GM12878 (cell line): ENCODE measurements around the gene MGLL. TPM values are rescaled to one million over a fixed set of nuclear protein-coding genes. Genes with fewer than 3 reads are reported as not detected.

ENCODE experiments used
- ATAC-seq: fragments of 200-7000 bp; cut with Tn5 transposase; 3 replicates; pipeline ENCODE4 v1.9.1; 2020; ENCODE audit warnings: mild to moderate bottlenecking, moderate library complexity
- BruUV-seq: library from RNA; stranded (reverse); fragments of 400-500 nt; replicated peaks from 2 replicates; lab custom pipeline; 2021; lab: Mats Ljungman, UMichigan
- CTCF ChIA-PET: fragments of 300-600 bp; sonication (Branson Sonifier 250); formaldehyde crosslinking; extraction: SDS; loops from one replicate; lab custom pipeline; 2021; ENCODE audit warnings: inconsistent platforms; lab: Yijun Ruan, JAX
- POLR2A ChIA-PET: fragments of 350-600 bp; formaldehyde crosslinking; extraction: SDS; loops from one replicate; lab custom pipeline; 2021; ENCODE audit warnings: inconsistent platforms; lab: Charles Lee
- RAD21 ChIA-PET: fragments of 300-600 bp; sonication (Branson Sonifier 250); formaldehyde crosslinking; loops from one replicate; lab custom pipeline; 2023; ENCODE audit warnings: antibody characterized with exemption; ENCODE audit not compliant: unreplicated experiment; lab: Charles Lee
- SMC1A ChIA-PET: fragments of 300-600 bp; sonication (Branson Sonifier 250); formaldehyde crosslinking; loops from one replicate; lab custom pipeline; 2023; ENCODE audit not compliant: unreplicated experiment, uncharacterized antibody; lab: Charles Lee
- DNase-seq: peaks from one replicate; pipeline ENCODE4 v3.0.0-alpha.2; 2011; ENCODE audit warnings: low read depth, low spot score
- FAIRE-seq: peaks from 3 replicates; lab custom pipeline; 2011; peaks lifted over from hg19 to GRCh38; lab: Jason Lieb, UNC
- H2AFZ ChIP-seq: 2 replicates; pipeline ENCODE4 v1.6.0; 2011; ENCODE audit warnings: low read depth, low read length, control low read depth; ENCODE audit not compliant: control insufficient read depth
- H3K27ac ChIP-seq: 2 replicates; pipeline ENCODE4 v1.5.1; 2011; ENCODE audit warnings: control low read depth; ENCODE audit not compliant: control insufficient read depth, insufficient read depth
- H3K27me3 ChIP-seq, 2 experiments: replicated peaks in 1 of 2; 2 replicates each; pipeline versions ENCODE4 v1.6.0 to v1.6.1; 2011; ENCODE audit warnings: low read length in 1 of 2; ENCODE audit not compliant: control insufficient read depth in 2 of 2, insufficient read depth in 2 of 2
- H3K36me3 ChIP-seq, 2 experiments: 2 replicates each; pipeline ENCODE4 v1.5.1; 2011; ENCODE audit warnings: low read length in 1 of 2; ENCODE audit not compliant: control insufficient read depth in 2 of 2, insufficient read depth in 2 of 2
- H3K4me1 ChIP-seq: 2 replicates; pipeline ENCODE4 v1.6.1; 2011; ENCODE audit warnings: mild to moderate bottlenecking, low read length, moderate library complexity, mixed read lengths; ENCODE audit not compliant: control insufficient read depth, insufficient read depth
- H3K4me2 ChIP-seq: 2 replicates; pipeline ENCODE4 v1.6.0; 2011; ENCODE audit warnings: control low read depth; ENCODE audit not compliant: control insufficient read depth, insufficient read depth
- H3K4me3 ChIP-seq: fragments of 200-600 bp; sonication (generic); 2 replicates; pipeline ENCODE4 v1.5.1; 2016
- H3K79me2 ChIP-seq: 2 replicates; pipeline ENCODE4 v1.6.0; 2011; ENCODE audit warnings: low read length; ENCODE audit not compliant: control insufficient read depth, insufficient read depth
- H3K9ac ChIP-seq: 2 replicates; pipeline ENCODE4 v1.8.0; 2011; ENCODE audit warnings: low read length, control low read depth, mixed read lengths; ENCODE audit not compliant: control insufficient read depth, insufficient read depth
- H3K9me3 ChIP-seq: replicated peaks from 3 replicates; pipeline ENCODE4 v1.5.1; 2011; ENCODE audit warnings: mild to moderate bottlenecking, low read length; ENCODE audit not compliant: control insufficient read depth, insufficient read depth
- H4K20me1 ChIP-seq: 2 replicates; pipeline ENCODE4 v1.6.0; 2011; ENCODE audit not compliant: control insufficient read depth, insufficient read depth
- ATF7 ChIP-seq: fragments of 450-650 bp; IDR thresholded peaks from 2 replicates; pipeline ENCODE4 v1.6.1; 2016; ENCODE audit warnings: low read depth, mild to moderate bottlenecking
- BHLHE40 ChIP-seq, 2 experiments: fragments of 450-650 bp in 1 of 2; IDR thresholded peaks; 2 replicates each; pipeline ENCODE4 v1.6.1; 2011 to 2017; ENCODE audit warnings: low read depth in 2 of 2, borderline replicate concordance in 1 of 2, improper control_type of control experiment in 1 of 2, low read length in 1 of 2, mild to moderate bottlenecking in 1 of 2
- CBX3 ChIP-seq: fragments of 200-600 bp; sonication (generic); IDR thresholded peaks from 2 replicates; pipeline ENCODE4 v1.6.1; 2016; ENCODE audit warnings: low read depth, borderline replicate concordance
- CEBPB ChIP-seq, 2 experiments: fragments of 150-350 bp in 1 of 2; IDR thresholded peaks; 2 replicates each; pipeline ENCODE4 v1.6.1; 2012 to 2014; ENCODE audit warnings: low read depth in 2 of 2, low read length in 2 of 2, borderline replicate concordance in 1 of 2, inconsistent platforms in 1 of 2
- ELK1 ChIP-seq: IDR thresholded peaks from 2 replicates; pipeline ENCODE4 v1.6.1; 2012; ENCODE audit warnings: low read depth, low read length, improper control_type of control experiment
- IRF3 ChIP-seq: fragments of 450-650 bp; IDR thresholded peaks from 2 replicates; pipeline ENCODE4 v1.6.1; 2014; ENCODE audit warnings: mild to moderate bottlenecking
- MAX ChIP-seq: IDR thresholded peaks from 2 replicates; pipeline ENCODE4 v1.6.1; 2012; ENCODE audit warnings: low read depth, low read length, improper control_type of control experiment
- MTA2 ChIP-seq: fragments of 450-650 bp; IDR thresholded peaks from 2 replicates; pipeline ENCODE4 v1.6.1; 2016; ENCODE audit warnings: low read depth, mild to moderate bottlenecking, moderate library complexity
- MTA3 ChIP-seq: IDR thresholded peaks from 2 replicates; pipeline ENCODE4 v1.6.1; 2012; ENCODE audit warnings: low read length, inconsistent platforms, borderline replicate concordance
- MYB ChIP-seq: fragments of 150-350 bp; IDR thresholded peaks from 2 replicates; pipeline ENCODE4 v1.6.1; 2014; ENCODE audit warnings: mild to moderate bottlenecking, low read depth, low read length, borderline replicate concordance
- NR2C1 ChIP-seq: fragments of 450-650 bp; IDR thresholded peaks from 2 replicates; pipeline ENCODE4 v1.6.1; 2017; ENCODE audit warnings: antibody characterized with exemption, mild to moderate bottlenecking, moderate library complexity
- PKNOX1 ChIP-seq: fragments of 450-650 bp; IDR thresholded peaks from 2 replicates; pipeline ENCODE4 v1.6.1; 2016; ENCODE audit warnings: mild to moderate bottlenecking
- SREBF1 ChIP-seq: IDR thresholded peaks from 2 replicates; pipeline ENCODE4 v1.6.1; 2012; ENCODE audit warnings: mild to moderate bottlenecking, low read length
- SRF ChIP-seq, 2 experiments: IDR thresholded peaks; 2 replicates each; pipeline ENCODE4 v1.6.1; 2011; ENCODE audit warnings: low read depth in 2 of 2, low read length in 2 of 2, mild to moderate bottlenecking in 1 of 2, moderate library complexity in 1 of 2
- TCF12 ChIP-seq: IDR thresholded peaks from 2 replicates; pipeline ENCODE4 v1.6.1; 2011; ENCODE audit warnings: low read depth, mild to moderate bottlenecking, low read length
- ZBTB4 ChIP-seq: fragments of 450-650 bp; formaldehyde crosslinking; IDR thresholded peaks from 2 replicates; pipeline ENCODE4 v1.4.0; 2022; ENCODE audit warnings: mild to moderate bottlenecking, moderate library complexity
- WGBS: methylation state at CpG from one replicate; pipeline ENCODE4 v1.1.6; 2016; ENCODE audit warnings: low lambda C conversion rate; ENCODE audit not compliant: insufficient replicate concordance, insufficient coverage; ENCODE audit errors: missing lambda C conversion rate; 5-methylcytosine and 5-hydroxymethylcytosine counted together
- in situ Hi-C: fragments of 300-500 bp; cut with MboI; formaldehyde crosslinking; loops from 9 replicates; pipeline ENCODE4 v1.14.3; 2018; ENCODE audit warnings: mixed read lengths
- intact Hi-C: fragments of 100-400 bp; cut with micrococcal nuclease; formaldehyde crosslinking; loops from one replicate; pipeline ENCODE4 v1.14.2; 2022; ENCODE audit not compliant: unreplicated experiment
- polyA plus RNA-seq, 11 experiments: library from polyadenylated mRNA; depleted of rRNA in 4 of 11; unstranded in 6 of 11; stranded (reverse) in 5 of 11; fragments of >200 nt; fragmentation: Nextera tagmentation in 4 of 11; fragmentation: Illumina TruSeq in 1 of 11; extraction: Ambion mirVana in 4 of 11; extraction: Trizol in 1 of 11; gene quantifications; 1 replicate in 1 of 11; 2 replicates in 10 of 11; pipeline versions ENCODE4 v1.2.1 to v1.2.3, GENCODE V29; 2011 to 2016; ENCODE audit warnings: inconsistent platforms in 2 of 11, missing spikeins in 2 of 11, low read depth in 1 of 11
- total RNA-seq, 4 experiments: library from RNA; depleted of rRNA in 3 of 4; stranded (reverse); fragments of >200 nt in 3 of 4; fragmentation: Illumina TruSeq in 1 of 4; extraction: Trizol in 1 of 4; gene quantifications; 2 replicates each; pipeline versions ENCODE4 v1.2.1 to v1.2.3, GENCODE V29; 2013 to 2021

The MGLL gene
- total and polyA plus RNA-seq, 10 of the 15 experiments (the other 5 are each of a cell fraction or from before 2014, with no cell fraction given), result 44.9 to 177 (median 72.9) TPM

- H3K9ac ChIP-seq, result no peak overlapping the region
- DNase-seq (no peak), FAIRE-seq (no peak), ATAC-seq (no peak)
- ChIA-PET SMC1A (interaction anchor here (0.7 to 2.1 kb wide), 2 partner anchors 12 to 54 kb away, joined by 3 to 6 read pairs; no protein-coding TSS in a partner anchor), RAD21 (no interaction called here), CTCF (no interaction called here), POLR2A (interaction anchor here (0.5 to 0.6 kb wide), 2 partner anchors 250 to 501 kb away, joined by 3 to 5 read pairs; no protein-coding TSS in a partner anchor)
- WGBS, result 75% methylated on average over 4 of the region's 4 CpGs
- no peak overlapping the region for H2AFZ ChIP-seq
- H3K4me3 ChIP-seq, result no peak overlapping the region
- H3K9me3 ChIP-seq, result peaks cover 1% of the 10 kb centered on the region; the same call in 1 of the 3 replicates
- no TSS peak for BruUV-seq
- in situ Hi-C loops, result no loop called here
- peaks cover 3% of the 10 kb centered on the region; the same call in 1 of the 2 replicates for H3K79me2 ChIP-seq
- peaks cover 7 to 10% of the 10 kb centered on the region in 2 experiments; a peak in 3 of 4 replicates for H3K36me3 ChIP-seq
- H3K27ac ChIP-seq, result no peak overlapping the region
- intact Hi-C loops, result no loop called here
- H4K20me1 ChIP-seq, result no peaks in the 10 kb centered on the region
- no peak overlapping the region for H3K4me2 ChIP-seq
- no peaks in the 10 kb centered on the region for H3K27me3 ChIP-seq
- TF ChIP-seq MTA3 (no peak), ELK1 (no peak), SREBF1 (no peak), MYB (no peak), ATF7 (no peak), IRF3 (no peak), SRF (IDR thresholded peaks at IDR 0.05; ENCODE audit: low read depth in 2 of 2, low read length in 2 of 2) (no peak), ZBTB4 (no peak), CEBPB (IDR thresholded peaks at IDR 0.05; ENCODE audit: borderline replicate concordance in 1 of 2, low read depth in 2 of 2, low read length in 2 of 2) (no peak), BHLHE40 (IDR thresholded peaks at IDR 0.05; ENCODE audit: borderline replicate concordance in 1 of 2, low read depth in 2 of 2, low read length in 1 of 2) (no peak), PKNOX1 (no peak), NR2C1 (no peak), MAX (no peak), CBX3 (no peak), MTA2 (no peak), TCF12 (no peak)
- peaks cover 15% of the 10 kb centered on the region for H3K4me1 ChIP-seq
Observed at GRCh38 chr3:127803619-127804018, 18.7 kb downstream of the MGLL start.
